T-helper 9 cell (primary cell): Measurements from ENCODE around the gene EPB41L4B.

Source experiments
- DNase-seq: peaks from one replicate; pipeline ENCODE4 v3.0.0-alpha.2; 2020

The EPB41L4B gene

GRCh38 chr9:109267555-109267954, 53.3 kb downstream of the EPB41L4B start:
- no peak for DNase-seq

- no peak for DNase-seq
Measured at GRCh38 chr9:109264877-109265587, 55.8 kb downstream of the EPB41L4B start.

DNA sequence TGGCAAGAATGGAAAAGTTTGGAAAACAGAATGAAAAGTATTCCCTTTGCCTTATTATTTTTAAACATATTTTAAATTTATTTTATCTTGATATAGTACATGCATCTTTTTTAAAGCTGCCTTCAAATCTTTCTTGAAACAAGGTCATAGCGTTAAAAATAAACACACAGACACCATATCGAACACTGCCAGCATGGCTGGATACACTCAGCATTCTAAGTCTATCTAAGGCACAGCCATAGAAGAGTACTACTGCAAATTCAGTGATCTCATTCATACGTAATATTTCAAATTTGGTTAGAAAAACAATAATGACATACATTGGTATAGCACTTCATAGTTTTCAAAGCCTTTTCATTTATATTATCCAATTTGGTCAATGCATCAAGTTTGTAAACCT, 57.5 kb downstream of the EPB41L4B start:
- DNase-seq: no peak

DNA sequence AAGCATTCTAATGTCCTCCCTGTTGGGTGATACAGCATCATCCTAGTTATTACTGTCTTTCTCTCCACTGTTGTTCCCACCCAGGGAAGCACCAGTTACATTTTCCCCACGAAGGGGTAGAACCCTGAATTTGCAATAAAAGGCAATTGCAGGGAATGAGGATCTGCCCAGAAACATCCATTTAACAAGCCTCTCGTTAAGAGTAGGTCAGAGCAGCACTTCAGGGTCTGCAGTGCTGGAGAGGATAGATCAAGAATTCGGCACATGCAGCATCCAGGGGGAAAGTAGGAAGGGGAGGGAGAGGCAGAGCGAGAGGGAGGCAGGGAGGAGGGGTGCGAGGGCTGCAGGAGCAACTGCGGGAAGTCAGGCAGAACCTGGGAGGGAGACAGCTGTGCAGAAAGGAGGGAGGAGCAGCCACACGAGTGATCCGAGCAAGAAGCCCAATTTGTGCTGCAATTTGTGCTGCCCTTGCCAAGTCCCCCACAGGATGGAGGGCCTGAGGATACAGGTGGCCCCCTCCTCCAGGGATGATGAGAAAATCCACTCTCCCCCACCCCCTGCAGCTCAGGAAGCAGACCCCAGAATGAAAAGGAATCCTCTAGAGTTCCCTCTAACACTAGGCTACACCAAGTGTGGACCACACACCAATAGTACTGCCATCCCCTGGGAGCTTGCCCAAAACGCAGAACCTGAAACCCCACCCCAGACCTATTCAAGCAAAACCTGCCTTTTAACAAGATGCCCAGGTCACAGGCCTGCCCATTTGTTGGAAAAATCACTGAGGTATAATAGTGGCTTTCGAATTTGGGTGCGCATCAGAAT, 62.2 kb downstream of the EPB41L4B start:
- no peak for DNase-seq

- DNase-seq: no peak
Measured at GRCh38 chr9:109256336-109256735, 64.5 kb downstream of the EPB41L4B start.

DNA sequence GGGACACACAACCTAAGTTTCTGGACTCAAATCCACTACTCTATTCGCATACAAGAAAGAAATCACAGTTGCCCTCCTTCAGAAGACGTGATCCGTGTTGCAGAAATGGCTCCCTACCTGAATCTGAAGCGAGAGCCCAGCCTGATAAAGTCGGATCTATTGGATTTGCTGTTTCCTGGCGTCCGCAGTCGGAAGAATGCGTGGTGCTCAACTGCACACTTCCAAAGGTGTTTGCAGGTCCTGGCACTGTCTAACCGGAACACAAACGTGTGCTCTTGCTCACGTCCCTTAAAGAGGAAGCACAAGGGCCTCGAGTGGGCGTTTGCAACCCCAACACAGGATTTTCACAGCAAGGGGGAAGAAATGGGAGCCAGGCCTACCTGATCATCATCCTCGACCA, 65.5 kb downstream of the EPB41L4B start:
- DNase-seq: no peak

- DNase-seq: no peak
Measured at GRCh38 chr9:109254317-109254716, 66.5 kb downstream of the EPB41L4B start.

- no peak for DNase-seq
Measured at GRCh38 chr9:109253637-109254284, 67.1 kb downstream of the EPB41L4B start.

DNA sequence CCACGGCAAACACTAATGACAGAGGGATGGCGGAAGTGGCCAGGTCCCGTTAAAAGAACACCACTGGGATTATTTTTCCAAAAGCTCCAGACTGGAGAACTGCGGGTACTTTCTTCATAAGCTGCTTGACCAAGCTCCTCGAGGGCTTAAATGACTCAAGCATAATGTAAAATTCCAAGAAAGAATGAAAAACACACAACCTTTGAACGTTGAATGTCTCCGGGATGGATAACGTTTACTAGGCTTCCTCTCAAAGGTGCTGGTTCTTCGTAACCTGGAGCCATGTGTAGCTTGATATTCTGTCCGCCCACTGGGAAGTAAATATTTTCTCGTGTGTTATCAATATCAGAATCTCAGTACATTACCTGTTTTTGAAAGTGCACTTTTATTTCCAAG, 67.6 kb downstream of the EPB41L4B start:
- no peak for DNase-seq

DNA sequence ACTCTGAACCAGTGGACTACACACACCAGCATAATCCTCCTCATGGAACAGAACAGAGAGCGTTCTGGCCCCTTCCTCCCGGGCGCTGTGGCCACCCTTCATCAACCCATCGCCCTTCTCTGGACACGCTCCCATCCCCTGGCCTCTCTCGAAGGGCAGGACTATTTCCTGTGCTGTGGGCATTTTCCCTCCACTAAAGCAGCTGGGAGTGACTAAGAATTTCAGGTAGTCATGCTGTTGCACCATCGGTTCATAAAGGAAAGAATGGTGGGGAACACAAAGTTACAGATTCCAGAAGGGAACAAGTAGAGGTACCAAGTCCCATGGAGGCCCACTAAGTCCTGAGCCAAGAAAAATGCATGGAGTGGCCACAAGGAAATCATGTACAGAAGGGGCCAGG, 68.6 kb downstream of the EPB41L4B start:
- DNase-seq: no peak

DNA sequence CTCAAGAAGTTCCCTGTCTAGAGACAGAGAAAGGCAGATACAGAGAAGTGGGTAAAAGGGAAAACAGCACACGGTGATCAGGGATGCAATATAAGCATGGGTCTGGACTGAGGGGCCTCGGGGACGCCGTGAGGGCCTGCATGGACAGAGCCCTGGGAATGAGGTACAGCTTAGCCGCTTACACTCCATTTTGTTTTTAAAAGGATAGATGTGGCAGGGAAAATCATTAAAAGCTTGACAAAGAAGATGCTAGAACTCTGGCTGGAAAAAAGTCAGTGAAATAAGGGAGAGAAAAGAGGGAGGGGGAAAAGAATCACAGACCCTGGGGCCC, 69.1 kb downstream of the EPB41L4B start:
- DNase-seq: no peak

GRCh38 chr9:109251080-109251775, 69.6 kb downstream of the EPB41L4B start:
- no peak for DNase-seq

DNA sequence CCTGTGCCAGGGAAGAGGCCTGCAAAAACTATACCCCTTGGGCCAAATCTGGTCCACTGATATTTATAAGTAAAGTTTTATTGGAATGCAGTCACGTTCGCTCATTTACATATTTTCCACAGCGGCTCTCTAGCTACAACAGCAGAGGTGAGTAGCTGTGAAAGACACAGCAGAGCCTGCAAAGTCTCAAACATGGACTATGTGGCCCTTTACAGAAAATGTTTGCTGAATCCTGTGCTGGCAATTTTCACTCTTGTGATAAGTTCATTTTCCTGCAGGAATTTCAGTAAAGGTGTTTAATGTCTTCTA, 70.1 kb downstream of the EPB41L4B start:
- no peak for DNase-seq

- DNase-seq: no peak
Measured at GRCh38 chr9:109250311-109250741, 70.5 kb downstream of the EPB41L4B start.

DNA sequence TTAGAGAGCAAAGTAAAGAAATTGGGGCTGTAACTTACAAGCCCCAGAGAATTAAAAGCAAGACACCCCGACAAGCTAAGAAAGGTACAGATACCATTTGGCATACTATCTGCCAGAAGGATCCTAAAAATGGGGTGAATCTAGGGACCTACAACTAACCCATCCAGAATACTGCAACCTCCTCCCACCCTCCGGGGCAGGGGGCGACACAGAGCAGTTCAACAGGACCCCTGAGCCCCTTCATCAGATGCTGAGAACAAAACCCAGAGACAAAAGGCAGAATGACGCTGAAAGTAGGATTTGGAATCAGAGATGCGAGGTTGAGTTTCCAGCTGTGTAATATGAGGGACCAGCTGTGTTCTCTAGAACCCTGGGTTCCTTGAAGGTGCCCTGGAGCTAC, 71.2 kb downstream of the EPB41L4B start:
- DNase-seq: no peak

DNA sequence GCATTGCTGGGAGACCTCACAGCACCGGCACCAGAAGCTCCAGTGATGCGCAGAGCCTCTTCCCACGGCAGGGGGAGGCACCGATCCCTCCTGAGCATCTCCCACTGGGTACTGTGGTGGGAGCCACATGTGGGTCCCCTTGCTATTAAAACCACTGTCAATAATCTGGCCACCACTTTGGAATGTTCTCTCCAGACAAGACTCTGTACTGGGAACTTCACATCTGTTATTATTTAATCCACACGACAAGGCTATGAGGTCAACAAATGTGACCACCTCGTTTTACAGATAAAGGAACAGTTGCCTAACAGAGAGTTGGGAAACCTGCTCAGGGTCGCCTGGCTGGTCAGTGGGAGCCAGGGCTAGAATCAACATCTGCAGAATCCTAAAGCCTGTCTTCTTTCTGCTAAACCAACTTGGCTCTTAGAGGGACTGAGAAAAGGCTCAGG, 72.7 kb downstream of the EPB41L4B start:
- DNase-seq: no peak

DNA sequence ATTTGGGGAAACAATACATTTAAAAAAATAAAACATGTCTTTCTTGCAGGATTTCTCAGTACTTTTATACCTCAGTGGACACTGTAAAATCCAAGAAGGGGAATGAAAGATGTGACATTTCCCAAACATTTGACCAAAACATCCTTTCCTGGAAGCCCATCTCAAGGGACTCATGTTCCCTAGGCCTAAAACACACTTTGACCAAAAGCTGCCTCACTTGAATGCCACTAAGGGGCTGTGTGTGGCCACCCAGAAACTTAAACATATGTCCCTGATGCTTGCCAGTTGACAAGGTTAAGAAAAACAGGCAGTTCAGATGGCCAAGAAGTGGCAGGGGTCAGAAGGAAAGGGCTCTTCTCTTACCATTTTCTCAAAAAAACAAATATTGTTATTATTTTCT, 73.6 kb downstream of the EPB41L4B start:
- DNase-seq: no peak

GRCh38 chr9:109246533-109246932, 74.3 kb downstream of the EPB41L4B start:
- no peak for DNase-seq

GRCh38 chr9:109245310-109245897, 75.5 kb downstream of the EPB41L4B start:
- no peak for DNase-seq

DNA sequence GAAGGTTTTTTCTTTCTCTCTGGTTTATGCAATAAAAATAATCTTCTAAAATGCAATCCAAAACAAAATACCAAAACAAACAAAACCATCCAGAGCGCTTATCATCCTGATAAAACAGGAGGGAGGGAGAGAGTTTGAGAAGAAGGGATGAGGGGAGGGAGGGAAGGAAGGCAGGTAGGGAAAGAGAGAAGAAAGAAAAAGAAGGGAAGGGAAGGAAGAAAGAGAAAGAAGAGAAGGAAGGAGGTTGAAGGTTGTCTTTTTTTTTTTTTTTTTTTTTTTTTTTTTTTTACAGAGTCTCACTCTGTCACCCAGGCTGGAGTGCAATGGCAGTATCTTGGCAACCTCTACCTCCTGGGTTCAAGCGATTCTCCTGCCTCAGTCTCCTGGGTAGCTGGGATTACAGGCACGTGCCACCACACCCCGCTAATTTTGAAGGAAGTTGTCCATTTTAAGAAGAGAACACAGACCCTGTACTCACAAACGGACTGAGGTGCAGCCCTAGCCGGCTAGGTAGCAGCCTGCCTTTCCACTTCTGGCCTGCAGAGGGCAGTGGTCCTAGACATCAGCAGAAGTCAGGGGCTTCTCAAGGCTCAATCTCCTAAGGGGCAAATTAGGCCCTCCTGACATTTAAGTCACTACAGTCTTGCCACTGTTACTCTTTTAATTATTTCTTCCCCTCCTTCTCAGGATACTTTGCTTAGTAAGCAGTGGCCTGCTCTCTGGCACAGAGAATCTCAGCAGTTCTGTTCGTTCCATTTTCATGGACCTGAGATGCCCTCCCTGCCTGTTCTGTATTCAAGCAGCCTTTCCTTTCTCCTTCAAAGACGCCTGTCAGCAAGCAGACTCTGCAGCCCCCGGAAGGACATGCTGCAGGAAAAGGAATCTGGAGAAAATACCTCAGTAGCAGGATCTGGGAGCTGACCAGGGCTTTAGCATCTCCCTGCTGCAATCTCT, 76.4 kb downstream of the EPB41L4B start:
- DNase-seq: peak; percentile 45

DNA sequence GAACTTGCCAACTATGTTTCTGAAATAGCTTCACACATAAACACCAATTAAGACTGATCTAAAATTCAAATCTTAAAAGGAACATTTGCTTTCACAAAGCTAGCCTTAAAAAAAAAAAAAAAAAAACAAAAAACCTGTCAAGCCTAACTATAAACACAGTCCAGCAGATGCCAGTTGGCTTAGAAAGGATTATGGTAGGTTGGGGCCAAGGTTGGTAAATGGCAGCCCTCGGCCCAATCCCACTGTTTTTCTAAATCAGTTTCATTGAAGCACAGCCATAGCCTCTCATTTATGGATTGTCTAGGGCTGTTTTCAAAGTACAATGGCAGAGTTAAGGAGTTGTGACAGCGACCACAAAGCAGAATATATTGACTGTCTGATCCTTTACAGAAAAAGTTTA, 78.1 kb downstream of the EPB41L4B start:
- DNase-seq: no peak

GRCh38 chr9:109242014-109242413, 78.8 kb downstream of the EPB41L4B start:
- no peak for DNase-seq
